Left ventricle myocardium inferior (tissue), 1 donor: ENCODE measurements around the gene SCNN1A. TPM values are rescaled to one million over a fixed set of nuclear protein-coding genes. Genes with fewer than 3 reads are reported as not detected.

Experiments used
- DNase-seq: peaks from one replicate; pipeline ENCODE4 v3.0.0-alpha.2; 2020
- H3K27ac ChIP-seq: fragments of 200-600 bp; replicated peaks from 2 replicates; pipeline ENCODE4 v1.8.0; 2021
- H3K27me3 ChIP-seq: fragments of 200-600 bp; 2 replicates; pipeline ENCODE4 v1.8.0; 2021; ENCODE audit warnings: low read depth
- H3K36me3 ChIP-seq: fragments of 200-600 bp; 2 replicates; pipeline ENCODE4 v1.8.0; 2021
- H3K4me1 ChIP-seq: fragments of 200-600 bp; 2 replicates; pipeline ENCODE4 v1.8.0; 2021
- H3K4me3 ChIP-seq: fragments of 200-600 bp; 2 replicates; pipeline ENCODE4 v1.8.0; 2021; ENCODE audit warnings: mild to moderate bottlenecking, moderate library complexity
- H3K9me3 ChIP-seq: fragments of 200-600 bp; replicated peaks from 2 replicates; pipeline ENCODE4 v1.8.0; 2021
- intact Hi-C: fragments of 100-400 bp; cut with micrococcal nuclease; formaldehyde crosslinking; loops from one replicate; pipeline ENCODE4 v1.11.0; 2022
- total RNA-seq: library from RNA; stranded (reverse); fragmentation: NEBNext Ultra II Directional; extraction: Animal tissue kit (Norgen Biotek cat#: 25700); gene quantifications from one replicate; pipeline ENCODE4 v1.2.1, GENCODE V29; 2021
- TF ChIP-seq, protein P1 (sequence below): fragments of 200-600 bp; IDR thresholded peaks from 2 replicates; pipeline ENCODE4 v1.8.0; 2021; ENCODE audit warnings: antibody characterized with exemption, mild to moderate bottlenecking, borderline replicate concordance
- donor health status: DM: no; HTN: yes; CAD: no; lungs with severe emphysema.

Gene SCNN1A
- total RNA-seq, 1 donor from 2014 or later: 0.22 TPM

DNA sequence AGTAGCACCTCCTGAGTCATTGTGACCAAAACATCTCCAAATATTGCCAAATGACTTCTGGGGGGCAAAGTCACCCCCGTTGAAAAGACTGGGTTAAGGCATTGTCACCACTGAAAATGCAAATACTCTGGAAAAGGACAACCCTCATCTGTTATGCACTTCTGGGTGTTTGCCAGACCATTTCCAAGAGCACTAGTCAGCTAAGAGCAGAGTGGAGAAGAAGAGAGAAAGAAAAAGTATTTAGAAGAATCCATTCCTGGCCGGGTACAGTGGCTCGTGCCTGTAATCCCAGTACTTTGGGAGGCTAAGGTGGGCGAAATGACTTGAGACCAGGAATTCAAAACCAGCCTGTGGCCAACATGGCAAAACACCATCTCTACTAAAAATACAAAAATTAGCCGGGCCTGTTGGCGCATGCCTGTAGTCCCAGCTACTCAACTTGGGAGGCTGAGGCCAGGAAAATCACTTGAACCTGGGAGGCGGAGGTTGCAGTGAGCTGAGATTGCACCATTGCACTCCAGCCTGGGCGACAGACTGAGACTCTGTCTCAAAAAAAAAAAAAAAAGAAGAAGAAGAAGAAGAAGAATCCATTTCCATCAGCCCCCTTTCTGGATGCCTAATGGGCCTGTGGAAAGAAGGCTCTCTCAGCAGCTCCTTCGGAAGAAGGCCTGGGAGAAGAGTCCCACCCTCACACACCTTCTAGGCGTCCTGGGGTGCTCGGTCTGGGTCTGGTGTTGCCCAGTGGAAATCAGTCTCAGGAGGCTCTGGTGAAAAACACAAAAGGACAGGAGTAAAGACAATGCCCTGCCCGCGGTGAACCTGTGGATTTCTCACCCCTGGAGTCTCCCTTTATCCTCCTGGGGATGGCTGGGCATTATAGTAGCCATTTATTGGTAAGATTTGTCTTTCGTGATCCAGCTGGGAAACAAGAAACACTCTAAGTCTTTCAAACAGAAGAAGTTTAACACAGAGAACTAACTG, 5.1 kb upstream of the SCNN1A start:
- no peak overlapping the region for H3K27ac ChIP-seq
- no peaks in the 10 kb centered on the region for H3K27me3 ChIP-seq
- H3K4me3 ChIP-seq: no peak overlapping the region
- intact Hi-C loops: loop anchor here (10.0 kb wide), 1 partner anchor 46 kb away; no protein-coding TSS in a partner anchor
- H3K36me3 ChIP-seq: no peaks in the 10 kb centered on the region
- no peaks in the 10 kb centered on the region for H3K9me3 ChIP-seq
- TF ChIP-seq, protein P1, sequence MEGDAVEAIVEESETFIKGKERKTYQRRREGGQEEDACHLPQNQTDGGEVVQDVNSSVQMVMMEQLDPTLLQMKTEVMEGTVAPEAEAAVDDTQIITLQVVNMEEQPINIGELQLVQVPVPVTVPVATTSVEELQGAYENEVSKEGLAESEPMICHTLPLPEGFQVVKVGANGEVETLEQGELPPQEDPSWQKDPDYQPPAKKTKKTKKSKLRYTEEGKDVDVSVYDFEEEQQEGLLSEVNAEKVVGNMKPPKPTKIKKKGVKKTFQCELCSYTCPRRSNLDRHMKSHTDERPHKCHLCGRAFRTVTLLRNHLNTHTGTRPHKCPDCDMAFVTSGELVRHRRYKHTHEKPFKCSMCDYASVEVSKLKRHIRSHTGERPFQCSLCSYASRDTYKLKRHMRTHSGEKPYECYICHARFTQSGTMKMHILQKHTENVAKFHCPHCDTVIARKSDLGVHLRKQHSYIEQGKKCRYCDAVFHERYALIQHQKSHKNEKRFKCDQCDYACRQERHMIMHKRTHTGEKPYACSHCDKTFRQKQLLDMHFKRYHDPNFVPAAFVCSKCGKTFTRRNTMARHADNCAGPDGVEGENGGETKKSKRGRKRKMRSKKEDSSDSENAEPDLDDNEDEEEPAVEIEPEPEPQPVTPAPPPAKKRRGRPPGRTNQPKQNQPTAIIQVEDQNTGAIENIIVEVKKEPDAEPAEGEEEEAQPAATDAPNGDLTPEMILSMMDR: no peak
- H3K4me1 ChIP-seq: peaks cover 60% of the 10 kb centered on the region
- DNase-seq: no peak

- intact Hi-C loops: no loop called here
- H3K27me3 ChIP-seq: no peaks in the 10 kb centered on the region
- no peak overlapping the region for H3K4me3 ChIP-seq
- no peak for DNase-seq
- no peaks in the 10 kb centered on the region for H3K9me3 ChIP-seq
- peak overlapping the region; percentile 66 for H3K27ac ChIP-seq
- no peaks in the 10 kb centered on the region for H3K36me3 ChIP-seq
- TF ChIP-seq, protein P1: no peak
- H3K4me1 ChIP-seq: peaks cover 47% of the 10 kb centered on the region
These were observed 3.5 kb upstream of the SCNN1A start for GRCh38 chr12:6378709-6379472.

DNA sequence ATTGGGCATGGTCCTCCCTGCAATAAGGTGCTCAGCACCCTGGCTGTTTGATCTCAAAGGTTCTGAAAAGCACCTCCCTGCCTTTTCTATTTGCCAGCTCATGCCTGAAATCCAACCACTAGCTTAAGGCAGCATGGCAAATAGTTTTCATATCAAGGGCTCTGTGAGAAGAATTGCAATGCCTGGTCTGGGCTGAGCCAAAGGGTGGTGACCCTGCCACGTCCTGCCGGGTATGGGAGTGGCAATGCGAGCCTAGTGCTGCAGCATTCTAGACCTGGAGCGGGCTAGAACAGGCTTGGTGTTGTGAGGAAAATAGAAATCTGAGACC, 2.3 kb upstream of the SCNN1A start:
- H3K9me3 ChIP-seq: no peaks in the 10 kb centered on the region

GRCh38 chr12:6376870-6377666, 1.7 kb upstream of the SCNN1A start:
- Histone ChIP-seq H3K9me3 (no peaks in the 10 kb centered on the region), H3K36me3 (no peaks in the 10 kb centered on the region), H3K4me3 (no peak overlapping the region), H3K4me1 (peaks cover 33% of the 10 kb centered on the region), H3K27ac (peak overlapping the region; percentile 66), H3K27me3 (no peaks in the 10 kb centered on the region)
- intact Hi-C loops: no loop called here
- no peak for DNase-seq
- TF ChIP-seq, protein P1: no peak

More for the DNA sequence above, 2.3 kb upstream of the SCNN1A start:
- TF ChIP-seq, protein P1: no peak
- Histone ChIP-seq H3K36me3 (no peaks in the 10 kb centered on the region), H3K4me3 (no peak overlapping the region), H3K4me1 (peaks cover 35% of the 10 kb centered on the region), H3K27me3 (no peaks in the 10 kb centered on the region), H3K27ac (peak overlapping the region; percentile 66)
- no peak for DNase-seq
- intact Hi-C loops: no loop called here
